ENCODE data around the gene DCAF6.

The DCAF6 gene

DNA sequence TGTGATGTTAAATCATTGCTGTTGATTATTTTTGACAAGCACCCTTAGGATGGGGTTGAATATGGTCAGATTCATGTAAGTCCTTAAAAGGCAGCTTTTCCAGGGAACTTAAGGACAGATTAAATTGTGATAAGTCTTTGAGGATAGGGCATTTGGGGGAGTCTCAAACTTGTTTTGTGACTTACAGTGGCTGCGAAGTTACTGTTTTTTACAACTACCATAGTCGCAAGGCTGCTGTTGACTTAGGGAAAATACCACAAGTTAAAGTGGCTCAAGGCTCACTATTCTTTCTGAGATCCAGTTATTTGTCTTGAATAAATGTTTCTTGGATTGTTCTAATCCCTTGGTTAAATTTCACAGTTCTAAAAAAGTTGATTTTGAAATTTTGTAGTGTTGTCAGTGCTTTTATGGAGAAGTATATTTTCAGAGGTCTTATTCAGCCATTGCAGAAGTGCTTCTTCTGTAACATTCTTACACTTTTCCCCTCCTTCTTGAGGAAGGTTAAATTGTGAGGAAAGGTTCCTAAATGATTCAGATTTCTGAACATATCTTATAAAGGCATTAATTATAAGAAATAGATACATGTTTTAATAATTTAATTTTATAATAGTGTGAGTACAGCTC, 47.4 kb downstream of the DCAF6 start:
- no peaks in the 10 kb centered on the region for H3K9me3 ChIP-seq (ENCODE audit: control insufficient read depth, low read length)
- no peaks in the 10 kb centered on the region for H3K4me1 ChIP-seq (ENCODE audit: control insufficient read depth, insufficient read depth, low read length, poor library complexity, severe bottlenecking)
- H3K27me3 ChIP-seq (replicated peaks; ENCODE audit: control insufficient read depth, insufficient read depth, low read length, poor library complexity, severe bottlenecking) = no peaks in the 10 kb centered on the region
- no peak overlapping the region for H3K27ac ChIP-seq (ENCODE audit: insufficient read depth, low read length, poor library complexity, severe bottlenecking)
- H3K36me3 ChIP-seq (ENCODE audit: control insufficient read depth, insufficient read depth, low read length) = no peaks in the 10 kb centered on the region
- no peak overlapping the region for H3K4me3 ChIP-seq (ENCODE audit: insufficient read depth, low read depth, low read length, poor library complexity, severe bottlenecking)
- no peak for DNase-seq

- no peaks in the 10 kb centered on the region for H3K36me3 ChIP-seq (ENCODE audit: control insufficient read depth, insufficient read depth, low read length)
- no peak overlapping the region for H3K27ac ChIP-seq (ENCODE audit: insufficient read depth, low read length, poor library complexity, severe bottlenecking)
- H3K27me3 ChIP-seq (replicated peaks; ENCODE audit: control insufficient read depth, insufficient read depth, low read length, poor library complexity, severe bottlenecking) = no peaks in the 10 kb centered on the region
- no peaks in the 10 kb centered on the region for H3K4me1 ChIP-seq (ENCODE audit: control insufficient read depth, insufficient read depth, low read length, poor library complexity, severe bottlenecking)
- no peak overlapping the region for H3K4me3 ChIP-seq (ENCODE audit: insufficient read depth, low read depth, low read length, poor library complexity, severe bottlenecking)
- DNase-seq = no peak
- no peaks in the 10 kb centered on the region for H3K9me3 ChIP-seq (ENCODE audit: control insufficient read depth, low read length)
Measured at GRCh38 chr1:167984886-167985489, 48.5 kb downstream of the DCAF6 start.

DNA sequence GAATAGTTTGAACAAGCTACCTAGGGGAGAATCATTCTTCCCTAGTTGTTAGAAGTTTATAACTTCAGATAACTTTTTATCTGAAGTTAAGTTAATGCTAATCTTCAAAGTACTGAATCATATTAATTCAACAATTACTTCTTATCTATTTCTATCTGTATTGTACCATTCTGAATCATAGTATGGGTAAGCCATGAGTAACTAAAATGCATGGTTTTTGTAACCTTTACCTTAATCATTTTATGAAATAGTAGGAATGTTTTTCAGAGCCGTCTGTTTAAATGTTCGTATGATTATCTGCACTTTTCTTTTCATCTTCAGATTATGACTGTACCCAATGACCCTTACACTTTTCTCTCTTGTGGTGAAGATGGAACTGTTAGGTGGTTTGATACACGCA, 50.7 kb downstream of the DCAF6 start:
- H3K36me3 ChIP-seq (ENCODE audit: control insufficient read depth, insufficient read depth, low read length) = no peaks in the 10 kb centered on the region
- H3K4me1 ChIP-seq (ENCODE audit: control insufficient read depth, insufficient read depth, low read length, poor library complexity, severe bottlenecking) = no peaks in the 10 kb centered on the region
- no peak overlapping the region for H3K27ac ChIP-seq (ENCODE audit: insufficient read depth, low read length, poor library complexity, severe bottlenecking)
- no peak for DNase-seq
- no peaks in the 10 kb centered on the region for H3K9me3 ChIP-seq (ENCODE audit: control insufficient read depth, low read length)
- no peak overlapping the region for H3K4me3 ChIP-seq (ENCODE audit: insufficient read depth, low read depth, low read length, poor library complexity, severe bottlenecking)
- no peaks in the 10 kb centered on the region for H3K27me3 ChIP-seq (replicated peaks; ENCODE audit: control insufficient read depth, insufficient read depth, low read length, poor library complexity, severe bottlenecking)

DNA sequence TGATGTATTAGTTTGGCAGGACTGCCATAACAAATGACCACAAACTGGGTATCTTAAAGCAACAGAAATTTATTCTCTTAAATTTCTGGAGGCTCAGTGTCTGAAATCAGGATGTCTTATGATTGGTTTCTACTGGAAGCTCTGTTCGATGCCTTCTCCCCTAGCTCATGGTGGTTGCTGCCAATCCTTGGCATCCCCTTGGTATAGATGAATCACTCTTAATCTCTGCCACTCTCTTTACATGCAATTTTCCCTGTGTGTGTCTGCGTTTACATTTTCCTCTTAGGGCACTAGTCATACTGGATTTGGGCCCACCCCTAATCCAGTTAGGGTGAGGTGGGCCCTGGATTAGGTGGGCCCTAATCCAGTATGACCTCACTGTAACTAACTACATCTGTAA, 55.1 kb downstream of the DCAF6 start:
- no peaks in the 10 kb centered on the region for H3K9me3 ChIP-seq (ENCODE audit: control insufficient read depth, low read length)
- H3K27ac ChIP-seq (ENCODE audit: insufficient read depth, low read length, poor library complexity, severe bottlenecking) = no peak overlapping the region
- no peak for DNase-seq
- peaks cover 9% of the 10 kb centered on the region for H3K36me3 ChIP-seq (ENCODE audit: control insufficient read depth, insufficient read depth, low read length)
- H3K4me1 ChIP-seq (ENCODE audit: control insufficient read depth, insufficient read depth, low read length, poor library complexity, severe bottlenecking) = no peaks in the 10 kb centered on the region
- no peak overlapping the region for H3K4me3 ChIP-seq (ENCODE audit: insufficient read depth, low read depth, low read length, poor library complexity, severe bottlenecking)
- H3K27me3 ChIP-seq (replicated peaks; ENCODE audit: control insufficient read depth, insufficient read depth, low read length, poor library complexity, severe bottlenecking) = no peaks in the 10 kb centered on the region

GRCh38 chr1:167993720-167994119, 57.2 kb downstream of the DCAF6 start:
- Histone ChIP-seq H3K4me1 (ENCODE audit: control insufficient read depth, insufficient read depth, low read length, poor library complexity, severe bottlenecking) (no peaks in the 10 kb centered on the region), H3K9me3 (ENCODE audit: control insufficient read depth, low read length) (no peaks in the 10 kb centered on the region), H3K27me3 (replicated peaks; ENCODE audit: control insufficient read depth, insufficient read depth, low read length, poor library complexity, severe bottlenecking) (no peaks in the 10 kb centered on the region), H3K4me3 (ENCODE audit: insufficient read depth, low read depth, low read length, poor library complexity, severe bottlenecking) (no peak overlapping the region), H3K36me3 (ENCODE audit: control insufficient read depth, insufficient read depth, low read length) (peaks cover 17% of the 10 kb centered on the region), H3K27ac (ENCODE audit: insufficient read depth, low read length, poor library complexity, severe bottlenecking) (no peak overlapping the region)
- DNase-seq = no peak

GRCh38 chr1:167994560-167994959, 58.1 kb downstream of the DCAF6 start:
- H3K36me3 ChIP-seq (ENCODE audit: control insufficient read depth, insufficient read depth, low read length) = peaks cover 17% of the 10 kb centered on the region
- no peak overlapping the region for H3K27ac ChIP-seq (ENCODE audit: insufficient read depth, low read length, poor library complexity, severe bottlenecking)
- H3K9me3 ChIP-seq (ENCODE audit: control insufficient read depth, low read length) = no peaks in the 10 kb centered on the region
- no peak for DNase-seq
- H3K4me3 ChIP-seq (ENCODE audit: insufficient read depth, low read depth, low read length, poor library complexity, severe bottlenecking) = no peak overlapping the region
- no peaks in the 10 kb centered on the region for H3K4me1 ChIP-seq (ENCODE audit: control insufficient read depth, insufficient read depth, low read length, poor library complexity, severe bottlenecking)
- no peaks in the 10 kb centered on the region for H3K27me3 ChIP-seq (replicated peaks; ENCODE audit: control insufficient read depth, insufficient read depth, low read length, poor library complexity, severe bottlenecking)

DNA sequence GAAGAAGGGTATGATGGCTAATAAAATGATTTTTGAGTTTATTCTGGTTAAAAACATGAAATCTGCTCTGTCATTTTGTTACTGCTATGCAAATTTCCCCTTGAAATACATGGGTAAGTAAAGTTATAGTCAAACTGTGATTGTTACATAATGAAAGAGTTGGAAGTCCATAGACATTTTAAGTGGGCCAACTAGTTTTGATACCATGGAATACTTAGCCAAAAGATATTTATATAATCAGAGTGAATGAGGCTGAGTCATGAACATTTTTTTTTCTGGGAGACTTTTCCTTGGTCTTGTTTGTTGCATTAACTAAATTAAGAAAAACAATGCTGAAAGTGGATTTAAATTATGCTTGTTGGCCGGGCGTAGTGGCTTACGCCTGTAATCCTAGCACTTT, 58.6 kb downstream of the DCAF6 start:
- Histone ChIP-seq H3K4me3 (ENCODE audit: insufficient read depth, low read depth, low read length, poor library complexity, severe bottlenecking) (no peak overlapping the region), H3K27ac (ENCODE audit: insufficient read depth, low read length, poor library complexity, severe bottlenecking) (no peak overlapping the region), H3K36me3 (ENCODE audit: control insufficient read depth, insufficient read depth, low read length) (peaks cover 17% of the 10 kb centered on the region), H3K27me3 (replicated peaks; ENCODE audit: control insufficient read depth, insufficient read depth, low read length, poor library complexity, severe bottlenecking) (no peaks in the 10 kb centered on the region), H3K9me3 (ENCODE audit: control insufficient read depth, low read length) (no peaks in the 10 kb centered on the region), H3K4me1 (ENCODE audit: control insufficient read depth, insufficient read depth, low read length, poor library complexity, severe bottlenecking) (no peaks in the 10 kb centered on the region)
- DNase-seq = no peak

DNA sequence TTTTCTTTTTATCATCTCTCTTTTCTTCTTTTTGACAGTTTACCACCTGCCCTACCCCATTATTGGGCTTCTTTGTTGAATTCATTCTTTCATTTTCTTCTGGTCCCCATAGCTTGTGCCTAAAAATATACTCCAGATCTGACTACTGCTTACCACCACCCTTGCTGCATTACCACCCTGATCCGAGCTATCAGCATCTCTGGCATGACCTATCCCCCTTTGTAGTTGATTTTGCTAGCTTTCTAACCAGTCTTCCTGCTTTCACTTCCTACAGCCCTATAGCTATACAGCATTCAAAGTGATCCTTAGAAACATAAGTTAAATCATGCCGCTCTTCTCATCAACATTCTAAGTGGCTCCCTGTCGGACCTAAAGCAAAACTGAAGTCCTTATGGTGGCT, 59.8 kb downstream of the DCAF6 start:
- Histone ChIP-seq H3K27me3 (replicated peaks; ENCODE audit: control insufficient read depth, insufficient read depth, low read length, poor library complexity, severe bottlenecking) (no peaks in the 10 kb centered on the region), H3K4me1 (ENCODE audit: control insufficient read depth, insufficient read depth, low read length, poor library complexity, severe bottlenecking) (no peaks in the 10 kb centered on the region)

DNA sequence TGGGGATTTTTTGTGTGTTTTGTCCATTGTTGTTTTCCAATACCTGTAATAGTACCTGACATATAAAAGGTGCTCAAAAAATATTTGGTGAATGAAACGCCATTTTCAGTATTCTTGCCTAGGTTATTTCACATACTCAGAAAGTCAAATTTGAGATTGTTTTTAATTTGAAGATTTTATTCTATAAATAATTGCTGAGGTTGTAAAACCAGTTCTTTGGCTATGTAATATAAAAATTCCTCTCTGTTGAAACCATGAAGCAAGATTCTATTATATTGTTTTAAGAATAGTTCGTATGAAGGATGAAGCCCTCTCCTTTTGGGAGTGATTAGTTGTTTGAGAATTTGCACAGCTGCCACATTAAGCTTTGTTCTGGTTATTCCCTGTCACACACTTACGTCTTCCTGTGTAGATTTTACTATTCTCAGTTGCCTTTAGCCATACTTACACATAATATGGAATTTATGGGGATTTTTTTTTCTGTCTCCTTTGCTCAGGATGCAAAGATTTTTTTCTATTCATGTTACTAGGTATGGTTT, 60.6 kb downstream of the DCAF6 start:
- Histone ChIP-seq H3K9me3 (ENCODE audit: control insufficient read depth, low read length) (no peaks in the 10 kb centered on the region), H3K4me3 (ENCODE audit: insufficient read depth, low read depth, low read length, poor library complexity, severe bottlenecking) (no peak overlapping the region), H3K27me3 (replicated peaks; ENCODE audit: control insufficient read depth, insufficient read depth, low read length, poor library complexity, severe bottlenecking) (no peaks in the 10 kb centered on the region), H3K27ac (ENCODE audit: insufficient read depth, low read length, poor library complexity, severe bottlenecking) (no peak overlapping the region), H3K4me1 (ENCODE audit: control insufficient read depth, insufficient read depth, low read length, poor library complexity, severe bottlenecking) (no peaks in the 10 kb centered on the region), H3K36me3 (ENCODE audit: control insufficient read depth, insufficient read depth, low read length) (peaks cover 17% of the 10 kb centered on the region)
- no peak for DNase-seq

More for the DNA sequence above, 59.8 kb downstream of the DCAF6 start:
- DNase-seq = no peak
- Histone ChIP-seq H3K4me3 (ENCODE audit: insufficient read depth, low read depth, low read length, poor library complexity, severe bottlenecking) (no peak overlapping the region), H3K9me3 (ENCODE audit: control insufficient read depth, low read length) (no peaks in the 10 kb centered on the region), H3K36me3 (ENCODE audit: control insufficient read depth, insufficient read depth, low read length) (peaks cover 17% of the 10 kb centered on the region), H3K27ac (ENCODE audit: insufficient read depth, low read length, poor library complexity, severe bottlenecking) (no peak overlapping the region)

DNA sequence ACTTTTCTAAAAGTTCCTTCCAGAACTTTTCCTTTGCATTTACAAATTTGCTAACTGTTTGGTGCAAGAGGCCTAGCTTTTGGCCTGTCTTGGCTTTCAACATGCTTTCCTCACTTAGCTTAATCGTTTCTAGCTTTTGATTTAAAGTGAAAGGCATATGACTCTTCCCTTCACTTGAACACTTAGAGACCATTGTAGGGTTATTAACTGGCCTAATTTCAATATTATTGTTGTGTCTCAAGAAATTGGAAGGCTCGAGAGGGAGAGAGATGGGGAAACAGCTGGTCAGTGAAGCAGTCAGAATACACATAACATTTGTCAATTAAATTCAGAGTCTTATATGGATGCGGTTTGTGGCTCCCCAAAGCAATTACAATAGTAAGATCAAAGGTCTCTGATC, 63.4 kb downstream of the DCAF6 start:
- no peak for DNase-seq
- Histone ChIP-seq H3K36me3 (ENCODE audit: control insufficient read depth, insufficient read depth, low read length) (peaks cover 15% of the 10 kb centered on the region), H3K27me3 (replicated peaks; ENCODE audit: control insufficient read depth, insufficient read depth, low read length, poor library complexity, severe bottlenecking) (no peaks in the 10 kb centered on the region), H3K4me3 (ENCODE audit: insufficient read depth, low read depth, low read length, poor library complexity, severe bottlenecking) (no peak overlapping the region), H3K9me3 (ENCODE audit: control insufficient read depth, low read length) (no peaks in the 10 kb centered on the region), H3K4me1 (ENCODE audit: control insufficient read depth, insufficient read depth, low read length, poor library complexity, severe bottlenecking) (no peaks in the 10 kb centered on the region), H3K27ac (ENCODE audit: insufficient read depth, low read length, poor library complexity, severe bottlenecking) (no peak overlapping the region)

Data from effector memory CD4-positive, alpha-beta T cell (primary cell).